Lower lobe of right lung (tissue), 2 donors: ENCODE data around the gene PECR. TPM values are rescaled to one million over a fixed set of nuclear protein-coding genes. Genes with fewer than 3 reads are reported as not detected.
"Not testable (repeated sequence)": the region's sequence is repeated elsewhere in the genome, so short reads cannot be mapped to it uniquely, and the experiment has no call there.

Source experiments
- ATAC-seq, 2 donors: fragments of 200-7000 bp; cut with Tn5 transposase; one replicate each; pipeline ENCODE4 v1.9.1; 2020 to 2022; ENCODE audit warnings: mild to moderate bottlenecking in 2 of 2, moderate library complexity in 2 of 2
- DNase-seq: peaks from one replicate; pipeline ENCODE4 v3.0.0-alpha.2; 2020
- H3K27ac ChIP-seq: fragments of 200-600 bp; one replicate; pipeline ENCODE4 v1.8.0; 2022
- H3K27me3 ChIP-seq: fragments of 200-600 bp; one replicate; pipeline ENCODE4 v1.8.0; 2022; ENCODE audit warnings: low read depth
- H3K36me3 ChIP-seq: fragments of 200-600 bp; one replicate; pipeline ENCODE4 v1.8.0; 2022; ENCODE audit warnings: mild to moderate bottlenecking
- H3K4me1 ChIP-seq: fragments of 200-600 bp; one replicate; pipeline ENCODE4 v1.8.0; 2022
- H3K4me3 ChIP-seq: fragments of 200-600 bp; one replicate; pipeline ENCODE4 v1.8.0; 2022; ENCODE audit warnings: mild to moderate bottlenecking
- H3K9me3 ChIP-seq: fragments of 200-600 bp; one replicate; pipeline ENCODE4 v1.8.0; 2022
- intact Hi-C: fragments of 100-400 bp; cut with DNase I; formaldehyde crosslinking; loops from one replicate; pipeline ENCODE4 v1.11.0; 2022
- total RNA-seq: library from RNA; stranded (reverse); fragmentation: NEBNext Ultra II Directional; extraction: Animal tissue kit (Norgen Biotek cat#: 25700); gene quantifications from one replicate; pipeline ENCODE4 v1.2.1, GENCODE V29; 2021
- TF ChIP-seq, protein P1 (sequence below): fragments of 200-600 bp; IDR thresholded peaks from one replicate; pipeline ENCODE4 v1.8.0; 2022; ENCODE audit warnings: antibody characterized with exemption, mild to moderate bottlenecking
- donor health status: DM: no; HTN: yes; CAD: no; lungs with severe emphysema.

PECR gene
- total RNA-seq, 1 donor from 2014 or later, result 18.5 TPM

DNA sequence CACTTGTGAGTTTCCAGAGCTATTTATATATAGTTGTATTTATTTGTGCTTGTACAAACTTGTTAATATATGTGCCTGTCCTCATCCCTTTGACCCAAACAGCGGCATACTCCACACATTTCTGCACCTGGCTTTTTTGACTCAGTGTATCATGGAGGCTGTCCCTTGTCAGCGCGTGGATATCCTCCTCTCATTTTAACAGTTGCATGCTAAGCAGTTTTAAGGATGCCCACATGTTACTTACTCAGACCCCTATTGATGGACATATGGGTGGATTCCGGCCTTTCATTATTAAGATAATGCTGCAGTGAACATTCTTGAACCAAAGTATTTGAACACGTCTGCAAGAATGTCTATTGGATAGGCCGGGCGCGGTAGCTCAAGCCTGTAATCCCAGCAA is 67.6 kb downstream of the PECR start:
- TF ChIP-seq, protein P1, sequence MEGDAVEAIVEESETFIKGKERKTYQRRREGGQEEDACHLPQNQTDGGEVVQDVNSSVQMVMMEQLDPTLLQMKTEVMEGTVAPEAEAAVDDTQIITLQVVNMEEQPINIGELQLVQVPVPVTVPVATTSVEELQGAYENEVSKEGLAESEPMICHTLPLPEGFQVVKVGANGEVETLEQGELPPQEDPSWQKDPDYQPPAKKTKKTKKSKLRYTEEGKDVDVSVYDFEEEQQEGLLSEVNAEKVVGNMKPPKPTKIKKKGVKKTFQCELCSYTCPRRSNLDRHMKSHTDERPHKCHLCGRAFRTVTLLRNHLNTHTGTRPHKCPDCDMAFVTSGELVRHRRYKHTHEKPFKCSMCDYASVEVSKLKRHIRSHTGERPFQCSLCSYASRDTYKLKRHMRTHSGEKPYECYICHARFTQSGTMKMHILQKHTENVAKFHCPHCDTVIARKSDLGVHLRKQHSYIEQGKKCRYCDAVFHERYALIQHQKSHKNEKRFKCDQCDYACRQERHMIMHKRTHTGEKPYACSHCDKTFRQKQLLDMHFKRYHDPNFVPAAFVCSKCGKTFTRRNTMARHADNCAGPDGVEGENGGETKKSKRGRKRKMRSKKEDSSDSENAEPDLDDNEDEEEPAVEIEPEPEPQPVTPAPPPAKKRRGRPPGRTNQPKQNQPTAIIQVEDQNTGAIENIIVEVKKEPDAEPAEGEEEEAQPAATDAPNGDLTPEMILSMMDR, result no peak
- Histone ChIP-seq H3K4me3 (peak overlapping the region; percentile 67), H3K9me3 (no peaks in the 10 kb centered on the region), H3K27me3 (no peaks in the 10 kb centered on the region), H3K4me1 (peaks cover 25% of the 10 kb centered on the region), H3K36me3 (no peaks in the 10 kb centered on the region), H3K27ac (no peak overlapping the region)
- DNase-seq, result no peak
- intact Hi-C loops, result no loop called here
- no peak for ATAC-seq

DNA sequence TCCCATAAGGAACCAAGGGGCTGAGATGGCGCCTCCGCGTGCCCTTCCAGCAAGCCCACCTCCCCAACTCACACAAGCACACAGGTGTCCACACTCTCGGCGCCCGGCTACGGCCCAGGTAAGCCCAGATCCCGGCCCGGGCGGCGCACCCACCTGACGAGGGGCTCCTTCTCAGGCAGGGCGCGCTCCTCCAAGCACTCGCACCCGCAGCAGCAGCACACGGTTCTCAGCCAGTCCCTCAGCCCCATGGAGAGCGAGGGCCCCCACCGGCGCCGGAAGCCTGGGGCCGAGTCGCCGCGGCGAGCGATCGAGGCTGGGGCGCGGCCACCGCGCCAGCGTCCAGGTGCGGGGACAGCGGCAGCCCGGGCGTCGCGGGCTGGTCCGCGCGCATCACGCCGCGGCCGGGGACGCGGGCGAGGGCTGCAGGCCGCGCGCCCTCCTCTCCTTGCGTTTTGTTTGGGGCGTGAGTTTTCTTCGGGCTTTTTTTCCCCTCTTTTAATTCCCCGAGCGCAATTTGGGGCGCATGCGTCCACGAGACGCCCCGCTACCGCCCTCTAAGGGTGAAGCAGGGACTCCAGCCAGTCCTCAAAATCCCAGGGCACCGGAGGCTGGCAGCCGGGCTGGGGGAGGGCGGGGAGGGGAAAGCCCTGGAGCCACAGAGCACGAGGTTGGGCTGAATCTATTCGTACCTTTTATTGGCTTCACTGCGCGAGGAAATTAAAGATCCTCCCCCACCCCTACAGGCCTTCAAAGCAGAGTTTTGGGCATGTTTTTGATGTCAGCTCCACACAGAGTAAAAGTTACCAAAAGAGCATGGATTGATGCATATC is 68.3 kb downstream of the PECR start, which contains the start of gene MREG:
MREG (minus strand) TSS at position 472 of the 830 bp plus-strand sequence; CDS start at position 248, 224 bp downstream.
- peak; percentile 74 to 86 for ATAC-seq
- Histone ChIP-seq H3K4me1 (peaks cover 25% of the 10 kb centered on the region), H3K9me3 (no peaks in the 10 kb centered on the region), H3K4me3 (peak within 1 kb of the TSS; percentile 67), H3K27me3 (no peaks in the 10 kb centered on the region), H3K27ac (peak within 1 kb of the TSS; percentile 87), H3K36me3 (no peaks in the 10 kb centered on the region)
- intact Hi-C loops, result no loop called here
- DNase-seq, result peak; percentile 81
- TF ChIP-seq, protein P1, result peak; percentile 65

GRCh38 chr2:216012830-216013079 is 68.9 kb downstream of the PECR start:
- TF ChIP-seq, protein P1, result no peak
- peak overlapping the region; percentile 67 for H3K4me3 ChIP-seq
- peaks cover 25% of the 10 kb centered on the region for H3K4me1 ChIP-seq
- ATAC-seq (peak in 1 of 2 donors; percentile 2), DNase-seq (no peak)
- peak overlapping the region; percentile 87 for H3K27ac ChIP-seq
- no peaks in the 10 kb centered on the region for H3K36me3 ChIP-seq
- H3K27me3 ChIP-seq, result no peaks in the 10 kb centered on the region
- intact Hi-C loops, result no loop called here
- H3K9me3 ChIP-seq, result no peaks in the 10 kb centered on the region

DNA sequence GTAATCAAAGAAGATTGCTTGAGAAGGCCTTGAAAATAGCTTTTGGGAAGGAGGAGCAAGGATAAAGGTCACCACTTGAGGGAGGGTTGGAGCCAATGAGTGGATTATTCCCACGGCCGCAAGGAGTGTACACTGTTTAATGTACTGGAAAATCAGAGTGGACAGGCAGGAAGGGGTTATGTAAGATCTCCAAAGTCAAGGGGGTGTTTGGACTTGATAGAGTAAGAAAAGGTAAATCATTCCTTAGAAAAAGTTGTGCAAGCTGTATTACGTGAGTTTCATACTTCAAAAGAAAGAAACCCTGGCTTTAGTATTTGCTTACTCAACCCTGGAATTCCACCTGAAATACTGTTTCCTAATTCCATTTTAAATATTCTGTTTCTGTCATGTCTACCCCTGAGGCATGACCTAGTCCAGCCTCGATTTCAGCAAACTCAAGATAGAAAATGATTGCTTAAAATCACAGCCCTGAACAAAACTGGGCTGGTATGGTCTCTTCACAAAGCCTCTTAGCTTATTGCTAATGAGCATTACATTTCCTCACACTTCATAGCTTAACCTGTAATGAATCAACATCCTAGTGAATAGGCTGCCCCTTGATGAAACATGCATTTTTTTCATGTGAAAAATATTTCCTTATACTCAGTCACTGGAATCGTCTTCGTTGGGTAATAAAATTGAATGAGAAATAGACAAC is 69.3 kb downstream of the PECR start:
- Histone ChIP-seq H3K4me1 (peaks cover 25% of the 10 kb centered on the region), H3K27ac (peak overlapping the region; percentile 87), H3K4me3 (peak overlapping the region; percentile 67), H3K36me3 (no peaks in the 10 kb centered on the region), H3K27me3 (no peaks in the 10 kb centered on the region), H3K9me3 (no peaks in the 10 kb centered on the region)
- TF ChIP-seq, protein P1, result no peak
- DNase-seq, result no peak
- intact Hi-C loops, result no loop called here
- peak; percentile 85 to 92 for ATAC-seq

GRCh38 chr2:216009215-216009614 is 72.4 kb downstream of the PECR start:
- H3K27me3 ChIP-seq, ATAC-seq: not testable (repeated sequence)

GRCh38 chr2:216008387-216008786 is 73.2 kb downstream of the PECR start:
- intact Hi-C loops, result no loop called here
- TF ChIP-seq, protein P1, result no peak
- Histone ChIP-seq H3K4me1 (peaks cover 34% of the 10 kb centered on the region), H3K9me3 (no peaks in the 10 kb centered on the region), H3K27ac (no peak overlapping the region), H3K4me3 (no peak overlapping the region), H3K27me3 (no peaks in the 10 kb centered on the region), H3K36me3 (no peaks in the 10 kb centered on the region)
- DNase-seq, result no peak
- no peak for ATAC-seq

More at GRCh38 chr2:216009215-216009614, 72.4 kb downstream of the PECR start:
- H3K4me3 ChIP-seq, H3K27ac ChIP-seq, H3K9me3 ChIP-seq, H3K36me3 ChIP-seq, DNase-seq, intact Hi-C loops: not testable (repeated sequence)
- H3K4me1 ChIP-seq, result peaks cover 38% of the 10 kb centered on the region
